K562 (cell line): Measurements from ENCODE around the gene CGB8. TPM values are rescaled to one million over a fixed set of nuclear protein-coding genes. Genes with fewer than 3 reads are reported as not detected.
"Not testable (repeated sequence)": the region's sequence is repeated elsewhere in the genome, so short reads cannot be mapped to it uniquely, and the experiment has no call there.

Experiments used
- ADNP ChIP-seq: fragments of 200-800 bp; sonication (Bioruptor generic); IDR thresholded peaks from 2 replicates; pipeline ENCODE4 v1.6.1; 2016; ENCODE audit warnings: missing genetic modification characterization, missing compliant biosample characterization
- ATF1 ChIP-seq, 2 experiments: fragments of 450-650 bp in 1 of 2; IDR thresholded peaks; 2 replicates each; pipeline ENCODE4 v1.6.1; 2016; ENCODE audit warnings: missing compliant biosample characterization in 1 of 2, missing genetic modification characterization in 1 of 2
- CC2D1A ChIP-seq: fragments of 450-650 bp; IDR thresholded peaks from 2 replicates; pipeline ENCODE4 v1.6.1; 2017; ENCODE audit warnings: mild to moderate bottlenecking
- CREM ChIP-seq: IDR thresholded peaks from 2 replicates; pipeline ENCODE4 v1.6.1; 2014; ENCODE audit warnings: antibody characterized with exemption, low read depth
- CTBP1 ChIP-seq: fragments of 450-650 bp; IDR thresholded peaks from 2 replicates; pipeline ENCODE4 v1.6.1; 2016; ENCODE audit warnings: borderline replicate concordance
- CXXC5 ChIP-seq: fragments of 250-450 bp; sonication (Bioruptor Pico); IDR thresholded peaks from 2 replicates; pipeline ENCODE4 v1.8.0; 2022; ENCODE audit warnings: inconsistent platforms, mild to moderate bottlenecking, moderate library complexity
- ESRRA ChIP-seq: fragments of 450-650 bp; IDR thresholded peaks from 2 replicates; pipeline ENCODE4 v1.6.1; 2014; ENCODE audit warnings: low read depth, mild to moderate bottlenecking, moderate library complexity, borderline replicate concordance
- HCFC1 ChIP-seq: IDR thresholded peaks from 2 replicates; pipeline ENCODE4 v1.6.1; 2012; ENCODE audit warnings: low read depth, low read length, improper control_type of control experiment
- KDM1A ChIP-seq, 2 experiments: fragments of 450-650 bp; IDR thresholded peaks; 2 replicates each; pipeline ENCODE4 v1.6.1; 2016; ENCODE audit warnings: mild to moderate bottlenecking in 2 of 2
- L3MBTL2 ChIP-seq: fragments of 450-650 bp; IDR thresholded peaks from 2 replicates; pipeline ENCODE4 v1.6.1; 2016; ENCODE audit warnings: mild to moderate bottlenecking, moderate library complexity
- MYC ChIP-seq, 2 experiments: fragments of 250-450 bp in 1 of 2; sonication (Bioruptor Pico) in 1 of 2; IDR thresholded peaks; 2 replicates each; pipeline versions ENCODE4 v1.5.1 to v1.6.1; 2012 to 2021; ENCODE audit warnings: low read depth in 2 of 2, borderline replicate concordance in 1 of 2, improper control_type of control experiment in 1 of 2, low read length in 1 of 2, mild to moderate bottlenecking in 1 of 2, moderate library complexity in 1 of 2
- POLR2H ChIP-seq: IDR thresholded peaks from 2 replicates; pipeline ENCODE4 v1.6.1; 2016; ENCODE audit warnings: missing genetic modification characterization, low read depth, mild to moderate bottlenecking, control low read depth, missing compliant biosample characterization, moderate library complexity
- POLR3A ChIP-seq: IDR thresholded peaks from 2 replicates; pipeline ENCODE4 v1.6.1; 2011; ENCODE audit warnings: borderline replicate concordance, mild to moderate bottlenecking, moderate library complexity; ENCODE audit not compliant: insufficient read length, insufficient read depth; ENCODE audit errors: extremely low read depth
- RCOR1 ChIP-seq, 2 experiments: IDR thresholded peaks; 2 replicates each; pipeline ENCODE4 v1.6.1; 2012; ENCODE audit warnings: low read depth in 2 of 2, low read length in 2 of 2, borderline replicate concordance in 1 of 2, improper control_type of control experiment in 1 of 2
- SP1 ChIP-seq: sonication (generic); formaldehyde crosslinking; IDR thresholded peaks from 2 replicates; pipeline ENCODE4 v1.8.1; 2022; ENCODE audit warnings: mild to moderate bottlenecking, missing genetic modification reagents
- polyA plus RNA-seq, 8 experiments: library from polyadenylated mRNA; depleted of rRNA in 4 of 8; stranded (reverse) in 5 of 8; unstranded in 3 of 8; fragments of >200 nt; fragmentation: Nextera tagmentation in 2 of 8; fragmentation: Illumina TruSeq in 1 of 8; extraction: Ambion mirVana in 2 of 8; extraction: Trizol in 1 of 8; gene quantifications; 2 replicates each; pipeline versions ENCODE4 v1.2.1 to v1.2.3, GENCODE V29; 2011 to 2014; ENCODE audit warnings: inconsistent platforms in 1 of 8, missing spikeins in 1 of 8
- total RNA-seq, 7 experiments: library from RNA; depleted of rRNA in 6 of 7; stranded (reverse); fragments of >200 nt in 6 of 7; fragmentation: Illumina TruSeq in 2 of 7; extraction: Trizol in 2 of 7; gene quantifications; 2 replicates each; pipeline versions ENCODE4 v1.2.1 to v1.2.3, GENCODE V29; 2011 to 2021; ENCODE audit warnings: low replicate concordance in 1 of 7
- TF ChIP-seq, protein P1 (sequence below), 3 experiments: IDR thresholded peaks in 2 of 3; conservative IDR thresholded peaks in 1 of 3; 2 replicates each; pipeline ENCODE4 v1.5.1; 2011 to 2012; ENCODE audit warnings: low read length in 3 of 3, mild to moderate bottlenecking in 3 of 3, control low read depth in 2 of 3, improper control_type of control experiment in 1 of 3, inconsistent platforms in 1 of 3, low read depth in 1 of 3, mixed read lengths in 1 of 3, moderate library complexity in 1 of 3; ENCODE audit not compliant: insufficient read depth in 2 of 3
- TF ChIP-seq, protein P2 (sequence below), 2 experiments: fragments of 450-650 bp; conservative IDR thresholded peaks; 2 replicates each; pipeline ENCODE4 v1.6.1; 2017; ENCODE audit warnings: mild to moderate bottlenecking in 2 of 2, moderate library complexity in 2 of 2
- TF ChIP-seq, protein P3 (sequence below): IDR thresholded peaks from 3 replicates; pipeline ENCODE4 v1.6.1; 2011; ENCODE audit warnings: borderline replicate concordance, mild to moderate bottlenecking, moderate library complexity; ENCODE audit not compliant: insufficient read length; ENCODE audit errors: extremely low read depth

Gene CGB8
- total and polyA plus RNA-seq, 9 of the 15 experiments (the other 6 are each of a cell fraction or from before 2014, with no cell fraction given): not detected

DNA sequence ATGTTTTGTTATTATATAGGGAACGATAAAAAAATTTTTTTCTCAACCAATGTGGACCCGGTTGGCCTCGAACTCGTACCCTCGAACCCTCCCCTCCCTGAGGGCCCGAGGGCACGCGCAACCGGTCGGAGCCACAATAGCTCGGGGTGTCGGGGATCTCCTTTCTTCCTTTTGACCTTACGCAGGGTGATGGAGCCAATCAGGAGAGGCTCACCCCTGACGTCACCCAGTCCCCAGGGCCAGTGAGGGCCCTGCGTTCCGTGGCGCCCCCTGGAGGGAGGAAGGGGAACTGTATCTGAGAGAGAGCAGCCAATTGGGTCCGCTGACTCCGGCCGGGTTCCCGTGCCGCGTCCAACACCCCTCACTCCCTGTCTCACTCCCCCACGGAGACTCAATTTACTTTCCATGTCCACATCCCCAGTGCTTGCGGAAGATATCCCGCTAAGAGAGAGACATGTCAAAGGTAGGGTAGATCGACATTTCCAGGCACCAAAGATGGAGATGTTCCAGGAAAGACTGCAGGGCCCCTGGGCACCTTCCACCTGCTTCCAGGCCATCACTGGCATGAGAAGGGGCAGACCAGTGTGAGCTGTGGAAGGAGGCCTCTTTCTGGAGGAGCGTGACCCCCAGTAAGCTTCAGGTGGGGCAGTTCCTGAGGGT lies 17.1 kb downstream of the CGB8 start, which contains the start of gene CGB2 (continued):
- TF ChIP-seq, protein P1, sequence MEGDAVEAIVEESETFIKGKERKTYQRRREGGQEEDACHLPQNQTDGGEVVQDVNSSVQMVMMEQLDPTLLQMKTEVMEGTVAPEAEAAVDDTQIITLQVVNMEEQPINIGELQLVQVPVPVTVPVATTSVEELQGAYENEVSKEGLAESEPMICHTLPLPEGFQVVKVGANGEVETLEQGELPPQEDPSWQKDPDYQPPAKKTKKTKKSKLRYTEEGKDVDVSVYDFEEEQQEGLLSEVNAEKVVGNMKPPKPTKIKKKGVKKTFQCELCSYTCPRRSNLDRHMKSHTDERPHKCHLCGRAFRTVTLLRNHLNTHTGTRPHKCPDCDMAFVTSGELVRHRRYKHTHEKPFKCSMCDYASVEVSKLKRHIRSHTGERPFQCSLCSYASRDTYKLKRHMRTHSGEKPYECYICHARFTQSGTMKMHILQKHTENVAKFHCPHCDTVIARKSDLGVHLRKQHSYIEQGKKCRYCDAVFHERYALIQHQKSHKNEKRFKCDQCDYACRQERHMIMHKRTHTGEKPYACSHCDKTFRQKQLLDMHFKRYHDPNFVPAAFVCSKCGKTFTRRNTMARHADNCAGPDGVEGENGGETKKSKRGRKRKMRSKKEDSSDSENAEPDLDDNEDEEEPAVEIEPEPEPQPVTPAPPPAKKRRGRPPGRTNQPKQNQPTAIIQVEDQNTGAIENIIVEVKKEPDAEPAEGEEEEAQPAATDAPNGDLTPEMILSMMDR (IDR thresholded peaks at IDR 0.05 in 2 of 3, conservative IDR thresholded peaks at IDR 0.05 in 1 of 3; ENCODE audit: insufficient read depth in 2 of 3, low read depth in 1 of 3, low read length in 3 of 3): peak; percentile 56 to 84 (median 67)
- TF ChIP-seq CXXC5 (CRISPR knock-in tag) (peak; percentile 73), MYC (IDR thresholded peaks at IDR 0.05; ENCODE audit: low read depth, low read length) (peak; percentile 33; the same call in 1 of the 2 replicates), CTBP1 (peak; percentile 91), HCFC1 (peak; percentile 16; the same call in 1 of the 2 replicates), ADNP (tag) (0 out of 2 replicates have a peak, but pooled peaks have one; percentile 41), CC2D1A (peak; percentile 68; the same call in 1 of the 2 replicates), RCOR1 (IDR thresholded peaks at IDR 0.05; ENCODE audit: borderline replicate concordance in 1 of 2, low read depth in 2 of 2, low read length in 2 of 2) (peak in 1 of 2 experiments; percentile 87; a peak in 2 of 4 replicates), ESRRA (peak; percentile 37; the same call in 1 of the 2 replicates), POLR2H (tag) (peak; percentile 99), KDM1A (IDR thresholded peaks at IDR 0.05) (peak; percentile 57 to 83), ATF1 (CRISPR knock-in tag; IDR thresholded peaks at IDR 0.05) (peak; percentile 49), ATF1 (tag; IDR thresholded peaks at IDR 0.05) (peak; percentile 95), CREM (peak; percentile 89), SP1 (CRISPR knock-in tag) (peak; percentile 79), L3MBTL2 (peak; percentile 82), POLR3A (peak; percentile 79)
- TF ChIP-seq MYC (CRISPR knock-in tag; IDR thresholded peaks at IDR 0.05; ENCODE audit: borderline replicate concordance, low read depth): not testable (repeated sequence)
- TF ChIP-seq, protein P2, sequence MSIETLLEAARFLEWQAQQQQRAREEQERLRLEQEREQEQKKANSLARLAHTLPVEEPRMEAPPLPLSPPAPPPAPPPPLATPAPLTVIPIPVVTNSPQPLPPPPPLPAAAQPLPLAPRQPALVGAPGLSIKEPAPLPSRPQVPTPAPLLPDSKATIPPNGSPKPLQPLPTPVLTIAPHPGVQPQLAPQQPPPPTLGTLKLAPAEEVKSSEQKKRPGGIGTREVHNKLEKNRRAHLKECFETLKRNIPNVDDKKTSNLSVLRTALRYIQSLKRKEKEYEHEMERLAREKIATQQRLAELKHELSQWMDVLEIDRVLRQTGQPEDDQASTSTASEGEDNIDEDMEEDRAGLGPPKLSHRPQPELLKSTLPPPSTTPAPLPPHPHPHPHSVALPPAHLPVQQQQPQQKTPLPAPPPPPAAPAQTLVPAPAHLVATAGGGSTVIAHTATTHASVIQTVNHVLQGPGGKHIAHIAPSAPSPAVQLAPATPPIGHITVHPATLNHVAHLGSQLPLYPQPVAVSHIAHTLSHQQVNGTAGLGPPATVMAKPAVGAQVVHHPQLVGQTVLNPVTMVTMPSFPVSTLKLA (conservative IDR thresholded peaks at IDR 0.05): peak in 1 of 2 experiments; percentile 38; a peak in 1 of 4 replicates
- TF ChIP-seq, protein P3, sequence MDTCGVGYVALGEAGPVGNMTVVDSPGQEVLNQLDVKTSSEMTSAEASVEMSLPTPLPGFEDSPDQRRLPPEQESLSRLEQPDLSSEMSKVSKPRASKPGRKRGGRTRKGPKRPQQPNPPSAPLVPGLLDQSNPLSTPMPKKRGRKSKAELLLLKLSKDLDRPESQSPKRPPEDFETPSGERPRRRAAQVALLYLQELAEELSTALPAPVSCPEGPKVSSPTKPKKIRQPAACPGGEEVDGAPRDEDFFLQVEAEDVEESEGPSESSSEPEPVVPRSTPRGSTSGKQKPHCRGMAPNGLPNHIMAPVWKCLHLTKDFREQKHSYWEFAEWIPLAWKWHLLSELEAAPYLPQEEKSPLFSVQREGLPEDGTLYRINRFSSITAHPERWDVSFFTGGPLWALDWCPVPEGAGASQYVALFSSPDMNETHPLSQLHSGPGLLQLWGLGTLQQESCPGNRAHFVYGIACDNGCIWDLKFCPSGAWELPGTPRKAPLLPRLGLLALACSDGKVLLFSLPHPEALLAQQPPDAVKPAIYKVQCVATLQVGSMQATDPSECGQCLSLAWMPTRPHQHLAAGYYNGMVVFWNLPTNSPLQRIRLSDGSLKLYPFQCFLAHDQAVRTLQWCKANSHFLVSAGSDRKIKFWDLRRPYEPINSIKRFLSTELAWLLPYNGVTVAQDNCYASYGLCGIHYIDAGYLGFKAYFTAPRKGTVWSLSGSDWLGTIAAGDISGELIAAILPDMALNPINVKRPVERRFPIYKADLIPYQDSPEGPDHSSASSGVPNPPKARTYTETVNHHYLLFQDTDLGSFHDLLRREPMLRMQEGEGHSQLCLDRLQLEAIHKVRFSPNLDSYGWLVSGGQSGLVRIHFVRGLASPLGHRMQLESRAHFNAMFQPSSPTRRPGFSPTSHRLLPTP: peak; percentile 67
